ENCODE measurements around the gene ACAP3.

The ACAP3 gene

DNA sequence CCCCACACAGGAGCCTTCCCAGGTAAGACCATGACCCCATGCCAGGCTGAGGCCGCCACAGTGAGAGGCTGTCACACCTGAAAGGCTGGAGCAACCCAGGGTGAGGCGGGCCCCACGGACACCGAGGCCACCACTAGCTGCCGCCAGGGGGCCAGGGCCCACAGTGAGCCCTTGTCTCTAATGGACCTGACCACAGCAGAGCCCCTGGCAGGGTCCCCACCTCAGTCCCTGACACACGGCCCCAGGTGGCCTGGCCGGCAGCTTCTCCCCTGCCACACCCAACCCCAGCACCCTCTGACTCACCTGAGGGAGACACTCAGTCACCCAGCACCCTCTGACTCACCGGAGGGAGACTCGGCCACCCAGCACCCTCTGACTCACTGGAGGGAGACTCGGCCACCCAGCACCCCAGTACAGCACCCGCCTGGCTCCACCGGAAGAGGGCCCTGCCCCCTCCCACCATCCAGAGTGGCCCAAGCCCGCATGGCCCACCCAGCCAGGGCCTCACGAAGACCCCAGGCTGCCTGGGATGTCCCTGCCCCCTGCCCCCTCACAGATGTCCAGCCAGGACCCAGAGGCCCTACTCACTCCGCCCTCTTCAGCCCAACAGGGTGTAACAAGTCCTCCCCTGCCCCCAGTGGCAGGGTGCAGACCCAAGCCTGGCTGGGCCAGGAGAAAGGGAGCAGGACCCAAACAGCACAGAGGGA is 37.1 kb upstream of the ACAP3 start:
- no peak for DNase-seq (ENCODE audit: low read depth)

DNA sequence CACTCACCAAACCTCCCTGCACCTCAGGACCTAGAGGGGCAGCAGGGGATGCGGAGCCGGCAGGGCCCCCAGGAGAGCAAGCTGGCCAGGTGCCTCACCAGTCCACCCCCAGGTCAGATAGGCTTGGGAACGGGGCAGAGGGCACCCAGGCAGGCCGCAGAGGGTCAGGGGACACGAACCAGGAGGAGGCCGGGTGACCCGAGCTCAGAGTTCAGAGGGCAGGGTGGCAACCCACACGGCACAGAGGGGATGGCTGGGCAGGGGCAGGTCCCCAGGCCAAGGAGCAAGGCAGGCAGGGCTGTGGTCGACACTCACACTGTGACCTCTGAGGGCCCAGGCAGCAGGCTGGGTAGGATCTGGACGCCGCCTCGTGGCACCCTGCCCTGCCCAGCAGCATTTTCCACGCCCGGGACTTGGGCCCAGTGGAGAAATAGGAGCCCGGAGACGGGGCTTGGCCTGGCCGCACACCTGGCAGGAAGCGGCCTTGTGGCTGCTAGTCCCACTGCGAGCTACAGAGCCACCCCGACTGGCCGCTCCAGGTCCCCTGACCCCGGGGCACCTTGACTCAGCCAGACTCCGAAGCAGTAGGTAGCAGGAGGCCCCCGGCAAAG is 36.2 kb upstream of the ACAP3 start:
- DNase-seq (ENCODE audit: low read depth): no peak

DNA sequence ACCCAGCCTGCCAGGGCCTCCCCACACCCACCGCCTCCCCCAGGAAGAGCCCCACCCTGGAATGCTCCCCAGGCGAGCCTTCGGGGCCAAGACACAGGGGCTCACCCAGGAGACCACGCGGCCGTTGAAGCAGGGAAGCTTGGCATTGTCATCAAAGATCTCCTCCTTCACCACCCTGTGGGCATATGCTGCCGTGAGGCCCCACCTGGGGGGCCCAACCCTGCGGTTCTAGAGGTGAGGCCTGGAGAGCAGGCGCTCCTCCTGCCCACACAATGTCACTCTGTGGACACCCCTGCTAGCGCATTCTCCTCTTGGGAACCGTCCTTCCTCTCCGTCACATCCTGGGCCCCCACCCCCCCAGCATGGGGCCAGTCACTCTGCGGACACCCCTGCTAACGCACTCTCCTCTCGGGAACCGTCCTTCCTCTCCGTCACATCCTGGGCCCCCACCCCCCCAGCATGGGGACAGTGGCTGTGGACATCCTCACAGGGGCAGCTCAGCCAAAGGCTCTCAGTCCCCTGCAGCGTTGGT is 34.9 kb upstream of the ACAP3 start:
- DNase-seq (ENCODE audit: low read depth): no peak

DNA sequence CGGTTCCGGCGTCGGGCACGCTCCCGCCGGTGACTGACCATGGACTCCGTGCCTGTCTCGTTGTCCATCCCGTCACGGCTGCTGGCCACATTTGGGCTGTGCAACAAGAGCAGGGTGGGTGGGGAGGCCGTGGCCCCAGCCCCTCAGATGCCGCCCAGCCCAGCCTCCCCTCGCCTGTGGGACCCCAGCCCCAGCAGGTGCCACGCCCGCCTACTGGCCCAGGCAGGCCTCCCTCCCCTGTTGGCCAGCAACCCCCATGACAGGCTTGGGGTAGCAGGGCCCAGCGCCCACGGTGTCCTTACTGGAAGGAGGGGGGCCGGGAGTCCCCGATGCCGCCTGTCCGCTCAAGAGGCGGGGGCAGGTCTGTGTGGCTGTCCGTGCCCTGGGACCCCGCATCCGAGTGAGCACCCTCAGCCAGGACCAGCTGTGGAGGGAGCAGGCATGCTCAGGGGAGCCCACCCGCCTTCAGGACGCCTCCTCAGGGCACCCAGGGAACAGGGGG is 34.4 kb upstream of the ACAP3 start:
- DNase-seq (ENCODE audit: low read depth): no peak

DNA sequence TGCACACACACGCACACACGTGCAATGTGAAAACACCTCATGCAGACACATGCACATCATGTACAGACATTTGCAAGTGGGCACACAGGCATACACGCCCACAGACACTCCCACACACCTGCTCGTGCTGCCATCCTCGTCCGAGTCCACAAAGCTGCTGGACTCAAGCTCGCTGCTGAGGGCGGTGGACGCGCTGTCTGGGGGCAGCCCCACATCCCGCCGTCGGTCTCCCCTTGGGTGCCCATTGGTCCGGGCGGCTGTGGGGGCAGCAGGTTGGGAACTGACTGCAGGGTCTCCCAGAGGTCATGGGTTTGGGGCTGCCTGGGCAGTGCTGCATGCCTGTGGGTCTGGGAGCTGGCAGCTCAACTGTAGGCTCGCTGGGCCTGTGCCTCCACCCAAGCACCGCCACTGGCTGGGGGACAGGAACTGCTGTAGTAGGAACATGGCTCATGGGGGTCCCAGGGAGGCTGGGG is 33.9 kb upstream of the ACAP3 start:
- DNase-seq (ENCODE audit: low read depth): no peak

DNA sequence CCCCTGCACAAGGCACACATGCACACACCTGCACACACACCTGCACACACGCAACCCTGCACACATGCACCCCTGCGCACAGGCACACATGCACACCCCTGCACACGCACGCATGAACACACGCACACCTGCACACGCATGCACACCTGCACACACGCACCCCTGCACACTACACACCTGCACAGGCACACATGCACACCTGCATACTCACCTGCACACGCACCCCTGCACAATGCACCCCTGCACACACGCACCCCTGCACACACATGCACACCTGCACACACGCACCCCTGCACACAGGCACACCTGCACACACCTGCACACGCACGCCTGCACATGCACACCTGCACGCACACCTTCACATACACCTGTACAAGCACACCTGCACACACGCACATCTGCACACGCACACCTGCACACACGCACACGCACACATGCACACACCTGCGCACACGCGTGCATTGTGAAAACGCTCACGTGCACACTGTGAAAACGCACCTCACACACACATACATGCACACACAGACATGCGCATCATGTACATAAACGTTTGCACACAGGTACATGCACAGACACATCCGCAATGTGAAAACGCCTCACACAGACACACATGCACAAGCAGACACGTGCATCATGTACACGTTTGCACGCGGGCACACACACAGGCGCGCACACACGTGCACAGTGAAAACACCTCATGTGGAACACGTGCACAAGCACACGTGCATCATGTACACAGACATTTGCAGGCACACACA is 33.2 kb upstream of the ACAP3 start:
- DNase-seq (ENCODE audit: low read depth): no peak

DNA sequence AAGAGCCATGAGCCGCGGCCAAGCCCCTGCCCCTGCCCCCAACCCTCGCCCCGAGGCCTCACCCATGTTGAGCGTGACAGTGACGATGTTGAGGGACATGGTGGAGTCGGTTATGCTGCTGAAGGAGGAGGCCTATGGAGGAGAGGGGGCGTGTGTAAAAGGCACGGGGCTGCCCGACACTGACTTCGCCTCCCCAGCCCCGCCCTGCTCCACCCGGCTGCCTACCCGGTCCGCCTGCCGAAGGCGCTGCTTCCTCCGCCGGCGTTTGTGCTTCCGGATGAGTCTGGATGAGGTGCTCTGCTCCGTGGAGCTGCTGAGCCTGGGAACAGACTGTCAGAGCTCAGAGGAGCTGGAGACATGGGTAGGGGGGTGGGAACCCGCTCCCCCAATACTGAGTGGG is 32.5 kb upstream of the ACAP3 start:
- DNase-seq (ENCODE audit: low read depth): no peak

DNA sequence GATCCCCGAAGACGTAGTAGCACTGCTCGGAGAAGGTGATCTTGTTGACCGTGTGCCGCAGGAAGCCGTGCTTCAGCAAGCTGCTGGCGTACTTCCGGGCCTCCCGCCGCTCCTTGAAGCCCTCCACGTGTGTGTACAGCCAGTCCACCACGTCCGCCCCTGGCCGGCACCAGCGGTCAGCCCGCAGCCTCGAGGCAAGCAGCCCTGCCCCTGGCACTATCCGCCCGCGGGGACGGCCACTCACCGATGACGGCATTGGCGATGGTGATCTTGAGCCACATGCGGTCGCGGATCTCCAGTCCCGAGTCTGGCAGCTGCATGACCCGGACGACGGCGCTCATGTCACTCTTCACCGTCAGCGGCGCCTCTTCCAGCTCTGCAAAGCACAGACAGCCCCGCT is 30.5 kb upstream of the ACAP3 start:
- DNase-seq (ENCODE audit: low read depth): no peak

DNA sequence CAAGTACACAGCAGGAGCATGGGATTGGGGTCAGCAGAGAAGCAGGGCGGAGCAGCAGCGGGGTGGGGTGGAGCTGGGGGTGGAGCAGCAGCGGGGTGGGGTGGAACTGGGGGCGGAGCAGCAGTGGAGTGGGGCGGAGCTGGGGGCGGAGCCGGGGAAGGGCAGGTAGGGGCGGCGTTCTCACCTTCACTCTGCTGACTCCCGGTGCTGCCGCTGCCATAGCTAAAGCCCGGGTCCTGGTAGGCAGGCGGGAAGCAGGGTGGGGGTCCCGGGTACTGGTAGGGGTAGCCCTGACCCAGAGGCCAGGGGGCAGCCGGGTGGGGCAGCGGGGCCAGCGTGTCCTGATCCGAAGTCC is 30.0 kb upstream of the ACAP3 start:
- peak; percentile 20 for DNase-seq (ENCODE audit: low read depth)

DNA sequence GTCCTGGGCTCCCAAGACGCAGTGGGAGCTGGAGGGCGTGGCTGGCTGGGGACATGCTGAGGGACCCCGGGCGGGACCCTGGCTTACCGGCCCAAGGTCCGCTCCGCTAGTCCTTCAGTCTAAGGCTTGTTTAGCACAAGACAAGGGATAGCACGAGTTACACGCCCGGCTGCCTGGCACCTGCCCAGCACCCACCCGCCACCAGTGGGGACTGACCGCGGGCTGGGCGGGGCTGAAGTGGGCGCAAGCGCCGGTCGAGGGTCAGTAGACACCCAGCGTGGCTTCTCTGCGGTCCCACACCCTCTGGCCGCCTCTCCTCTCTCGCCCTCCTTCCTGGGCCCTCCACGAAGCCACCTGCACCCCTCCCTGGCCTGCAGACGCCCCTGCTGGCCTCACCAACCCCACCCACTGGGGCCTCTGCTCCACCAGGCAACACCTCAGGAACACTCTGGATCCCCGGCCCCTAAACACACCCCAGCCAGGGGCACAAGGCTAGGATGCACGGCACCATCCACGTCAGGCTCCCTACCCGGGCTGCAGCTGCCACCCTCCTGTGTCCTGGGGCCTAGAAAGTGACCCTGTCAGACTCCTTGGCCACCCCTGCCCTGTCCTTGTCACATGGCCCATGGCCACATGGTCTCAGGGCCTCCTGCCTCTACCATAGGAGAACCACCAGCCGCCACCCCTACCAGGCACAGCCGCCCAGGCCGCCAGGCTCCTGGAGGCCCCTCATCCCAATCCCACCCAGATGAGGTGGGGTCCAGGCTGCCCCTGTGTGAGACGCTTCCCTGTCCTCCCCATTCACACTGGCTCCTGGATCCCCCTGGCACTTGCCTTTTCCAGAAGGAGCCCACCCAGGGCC is 29.4 kb upstream of the ACAP3 start:
- no peak for DNase-seq (ENCODE audit: low read depth)

DNA sequence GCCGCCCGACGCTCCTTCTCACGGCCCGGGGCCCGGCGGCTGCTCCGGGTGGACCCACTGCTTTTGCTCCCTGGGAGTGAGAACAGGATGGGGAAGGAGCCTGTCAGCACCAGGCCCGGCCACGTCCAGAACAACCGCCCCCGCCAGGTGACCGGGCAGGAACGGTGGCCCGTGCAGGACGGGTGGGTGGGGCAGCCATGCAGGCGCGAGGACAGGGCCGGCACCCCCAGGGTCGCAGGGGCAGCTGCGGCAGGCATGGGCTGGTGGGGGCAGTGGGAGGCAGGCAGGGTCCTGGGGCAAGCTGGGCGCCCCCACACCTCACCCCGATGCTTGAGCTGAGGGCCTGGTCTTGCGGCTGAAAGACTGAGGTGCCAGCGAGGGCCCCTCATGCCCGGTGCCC is 28.7 kb upstream of the ACAP3 start:
- DNase-seq (ENCODE audit: low read depth): no peak

DNA sequence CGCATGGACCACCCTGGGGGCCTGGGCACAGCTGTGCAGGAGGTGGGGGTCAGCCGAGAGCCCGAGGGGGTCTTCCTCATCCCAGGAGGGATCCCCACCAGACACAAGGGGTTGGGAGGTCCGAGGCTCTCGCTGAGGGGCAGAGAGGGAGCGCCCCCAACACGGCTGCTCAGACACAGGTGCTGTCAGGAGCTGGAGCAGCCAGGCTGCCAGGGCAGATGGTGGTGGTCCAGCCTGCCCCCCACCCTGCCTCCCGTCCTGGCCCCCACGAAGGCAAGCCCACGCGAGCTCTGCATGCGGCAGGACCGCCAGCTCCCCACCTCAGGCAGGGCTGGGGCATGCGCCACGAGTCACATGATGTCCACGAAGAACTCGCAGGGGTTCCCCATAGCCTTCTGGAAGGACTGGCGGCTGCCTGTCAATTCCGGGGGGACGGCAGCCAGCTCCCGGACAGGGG is 28.1 kb upstream of the ACAP3 start:
- DNase-seq (ENCODE audit: low read depth): no peak

DNA sequence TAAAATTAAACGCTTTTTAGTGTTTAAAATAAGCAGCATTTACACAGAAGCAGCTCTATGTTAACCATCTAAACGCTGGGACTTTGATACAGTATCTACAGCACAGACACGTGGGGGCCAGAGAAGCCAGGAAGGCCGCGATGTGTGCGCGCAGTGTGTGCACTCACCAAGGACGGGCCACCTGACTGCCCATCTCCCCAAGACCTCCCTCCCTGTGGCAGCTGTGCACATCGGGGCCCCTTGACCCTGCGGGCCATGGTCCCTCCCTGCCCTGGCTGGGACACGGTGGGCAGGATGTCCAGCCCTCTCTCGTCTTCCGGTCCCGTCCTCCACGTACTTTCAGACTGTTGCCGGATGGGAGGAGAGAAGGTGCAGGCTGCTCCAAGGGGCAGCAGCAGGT is 27.6 kb upstream of the ACAP3 start:
- DNase-seq (ENCODE audit: low read depth): no peak

DNA sequence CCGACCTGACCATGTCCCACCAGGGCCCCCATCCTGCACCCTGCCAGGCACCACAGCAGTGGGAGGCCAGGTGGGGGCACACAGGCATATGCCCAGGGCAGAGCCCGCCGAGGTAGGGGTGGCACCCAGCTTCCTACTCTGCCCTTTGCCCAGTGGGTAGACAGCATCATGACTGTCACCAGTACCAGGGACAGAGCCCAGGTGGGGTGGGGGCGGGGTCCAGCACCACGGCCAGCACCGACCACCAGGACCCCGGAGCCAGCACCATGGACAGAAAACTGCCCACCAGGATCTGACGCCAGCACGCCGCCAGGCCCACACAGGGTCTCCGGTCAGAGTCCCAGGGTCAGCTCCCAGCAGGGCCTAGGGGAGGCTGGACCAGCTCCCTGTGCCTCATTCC is 27.1 kb upstream of the ACAP3 start:
- no peak for DNase-seq (ENCODE audit: low read depth)

DNA sequence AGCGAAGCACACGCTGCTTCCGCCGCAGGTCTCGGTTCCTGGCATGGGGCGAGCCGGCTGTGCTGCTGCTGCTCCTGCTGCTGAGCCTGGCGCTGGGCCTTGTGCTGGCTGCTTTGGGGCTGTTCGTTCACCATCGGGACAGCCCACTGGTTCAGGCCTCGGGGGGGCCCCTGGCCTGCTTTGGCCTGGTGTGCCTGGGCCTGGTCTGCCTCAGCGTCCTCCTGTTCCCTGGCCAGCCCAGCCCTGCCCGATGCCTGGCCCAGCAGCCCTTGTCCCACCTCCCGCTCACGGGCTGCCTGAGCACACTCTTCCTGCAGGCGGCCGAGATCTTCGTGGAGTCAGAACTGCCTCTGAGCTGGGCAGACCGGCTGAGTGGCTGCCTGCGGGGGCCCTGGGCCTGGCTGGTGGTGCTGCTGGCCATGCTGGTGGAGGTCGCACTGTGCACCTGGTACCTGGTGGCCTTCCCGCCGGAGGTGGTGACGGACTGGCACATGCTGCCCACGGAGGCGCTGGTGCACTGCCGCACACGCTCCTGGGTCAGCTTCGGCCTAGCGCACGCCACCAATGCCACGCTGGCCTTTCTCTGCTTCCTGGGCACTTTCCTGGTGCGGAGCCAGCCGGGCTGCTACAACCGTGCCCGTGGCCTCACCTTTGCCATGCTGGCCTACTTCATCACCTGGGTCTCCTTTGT is 26.0 kb upstream of the ACAP3 start:
- no peak for DNase-seq (ENCODE audit: low read depth)

DNA sequence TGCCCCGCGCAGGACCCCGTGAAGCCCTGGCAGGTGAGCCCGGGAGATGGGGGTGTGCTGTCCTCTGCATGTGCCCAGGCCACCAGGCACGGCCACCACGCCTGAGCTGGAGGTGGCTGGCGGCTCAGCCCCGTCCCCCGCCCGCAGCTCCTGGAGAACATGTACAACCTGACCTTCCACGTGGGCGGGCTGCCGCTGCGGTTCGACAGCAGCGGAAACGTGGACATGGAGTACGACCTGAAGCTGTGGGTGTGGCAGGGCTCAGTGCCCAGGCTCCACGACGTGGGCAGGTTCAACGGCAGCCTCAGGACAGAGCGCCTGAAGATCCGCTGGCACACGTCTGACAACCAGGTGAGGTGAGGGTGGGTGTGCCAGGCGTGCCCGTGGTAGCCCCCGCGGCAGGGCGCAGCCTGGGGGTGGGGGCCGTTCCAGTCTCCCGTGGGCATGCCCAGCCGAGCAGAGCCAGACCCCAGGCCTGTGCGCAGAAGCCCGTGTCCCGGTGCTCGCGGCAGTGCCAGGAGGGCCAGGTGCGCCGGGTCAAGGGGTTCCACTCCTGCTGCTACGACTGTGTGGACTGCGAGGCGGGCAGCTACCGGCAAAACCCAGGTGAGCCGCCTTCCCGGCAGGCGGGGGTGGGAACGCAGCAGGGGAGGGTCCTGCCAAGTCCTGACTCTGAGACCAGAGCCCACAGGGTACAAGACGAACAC is 25.2 kb upstream of the ACAP3 start:
- DNase-seq (ENCODE audit: low read depth): no peak

DNA sequence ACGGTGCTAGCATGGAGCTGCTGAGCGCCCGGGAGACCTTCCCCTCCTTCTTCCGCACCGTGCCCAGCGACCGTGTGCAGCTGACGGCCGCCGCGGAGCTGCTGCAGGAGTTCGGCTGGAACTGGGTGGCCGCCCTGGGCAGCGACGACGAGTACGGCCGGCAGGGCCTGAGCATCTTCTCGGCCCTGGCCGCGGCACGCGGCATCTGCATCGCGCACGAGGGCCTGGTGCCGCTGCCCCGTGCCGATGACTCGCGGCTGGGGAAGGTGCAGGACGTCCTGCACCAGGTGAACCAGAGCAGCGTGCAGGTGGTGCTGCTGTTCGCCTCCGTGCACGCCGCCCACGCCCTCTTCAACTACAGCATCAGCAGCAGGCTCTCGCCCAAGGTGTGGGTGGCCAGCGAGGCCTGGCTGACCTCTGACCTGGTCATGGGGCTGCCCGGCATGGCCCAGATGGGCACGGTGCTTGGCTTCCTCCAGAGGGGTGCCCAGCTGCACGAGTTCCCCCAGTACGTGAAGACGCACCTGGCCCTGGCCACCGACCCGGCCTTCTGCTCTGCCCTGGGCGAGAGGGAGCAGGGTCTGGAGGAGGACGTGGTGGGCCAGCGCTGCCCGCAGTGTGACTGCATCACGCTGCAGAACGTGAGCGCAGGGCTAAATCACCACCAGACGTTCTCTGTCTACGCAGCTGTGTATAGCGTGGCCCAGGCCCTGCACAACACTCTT is 24.5 kb upstream of the ACAP3 start:
- DNase-seq (ENCODE audit: low read depth): no peak

DNA sequence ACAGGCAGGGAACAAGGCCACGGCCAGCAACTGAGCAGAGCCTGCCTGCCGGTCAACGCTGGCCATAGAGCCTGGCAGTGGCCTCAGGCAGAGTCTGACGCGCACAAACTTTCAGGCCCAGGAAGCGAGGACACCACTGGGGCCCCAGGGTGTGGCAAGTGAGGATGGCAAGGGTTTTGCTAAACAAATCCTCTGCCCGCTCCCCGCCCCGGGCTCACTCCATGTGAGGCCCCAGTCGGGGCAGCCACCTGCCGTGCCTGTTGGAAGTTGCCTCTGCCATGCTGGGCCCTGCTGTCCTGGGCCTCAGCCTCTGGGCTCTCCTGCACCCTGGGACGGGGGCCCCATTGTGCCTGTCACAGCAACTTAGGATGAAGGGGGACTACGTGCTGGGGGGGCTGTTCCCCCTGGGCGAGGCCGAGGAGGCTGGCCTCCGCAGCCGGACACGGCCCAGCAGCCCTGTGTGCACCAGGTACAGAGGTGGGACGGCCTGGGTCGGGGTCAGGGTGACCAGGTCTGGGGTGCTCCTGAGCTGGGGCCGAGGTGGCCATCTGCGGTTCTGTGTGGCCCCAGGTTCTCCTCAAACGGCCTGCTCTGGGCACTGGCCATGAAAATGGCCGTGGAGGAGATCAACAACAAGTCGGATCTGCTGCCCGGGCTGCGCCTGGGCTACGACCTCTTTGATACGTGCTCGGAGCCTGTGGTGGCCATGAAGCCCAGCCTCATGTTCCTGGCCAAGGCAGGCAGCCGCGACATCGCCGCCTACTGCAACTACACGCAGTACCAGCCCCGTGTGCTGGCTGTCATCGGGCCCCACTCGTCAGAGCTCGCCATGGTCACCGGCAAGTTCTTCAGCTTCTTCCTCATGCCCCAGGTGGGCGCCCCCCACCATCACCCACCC is 23.6 kb upstream of the ACAP3 start, which contains the start of gene TAS1R3:
TAS1R3 (plus strand) TSS at position 213 of the 898 bp plus-strand sequence; CDS start at position 279, 66 bp downstream.
- DNase-seq (ENCODE audit: low read depth): no peak
